Measurements from ENCODE around the gene NOTCH2.
"Not testable (repeated sequence)": the region's sequence is repeated elsewhere in the genome, so short reads cannot be mapped to it uniquely, and the experiment has no call there.

Gene NOTCH2

DNA sequence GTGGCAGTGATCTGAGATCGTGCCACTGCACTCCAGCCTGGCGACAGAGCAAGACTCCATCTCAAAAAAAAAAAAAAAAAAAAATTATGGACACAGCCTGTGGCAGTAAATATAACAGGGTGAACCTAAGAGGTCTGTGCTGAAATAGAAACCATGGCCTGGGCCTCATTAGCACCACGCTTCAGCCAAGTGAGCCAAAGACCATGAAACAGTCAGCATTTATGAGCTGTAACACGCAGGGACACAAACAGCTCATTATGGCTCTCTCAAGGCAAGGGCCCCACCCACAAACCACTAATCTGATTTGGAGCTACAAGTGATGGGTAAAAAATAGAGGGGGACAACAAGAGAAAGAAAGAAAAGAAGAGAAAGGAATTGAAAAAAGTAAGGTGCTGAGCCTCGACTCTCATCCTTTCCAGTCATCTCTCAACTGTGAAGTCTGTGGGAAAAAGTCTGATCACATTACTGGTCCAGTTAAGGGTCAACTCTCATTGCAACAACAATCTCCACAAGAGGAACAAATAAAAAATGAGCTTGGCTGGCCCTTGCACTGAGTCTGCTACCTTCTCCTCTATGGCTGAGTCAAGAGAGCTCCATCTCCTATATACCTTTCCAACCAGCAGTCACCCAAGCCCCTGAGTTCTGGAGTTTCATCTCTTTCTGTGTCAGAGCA lies 93.7 kb downstream of the NOTCH2 start:
- in situ Hi-C loops (cut with HindIII; ENCODE audit: low sequenced_read_pairs) = not testable (repeated sequence)

- in situ Hi-C loops (cut with HindIII; ENCODE audit: low sequenced_read_pairs) = no loop called here
Observed at GRCh38 chr1:119975006-119975405, 94.5 kb downstream of the NOTCH2 start.

DNA sequence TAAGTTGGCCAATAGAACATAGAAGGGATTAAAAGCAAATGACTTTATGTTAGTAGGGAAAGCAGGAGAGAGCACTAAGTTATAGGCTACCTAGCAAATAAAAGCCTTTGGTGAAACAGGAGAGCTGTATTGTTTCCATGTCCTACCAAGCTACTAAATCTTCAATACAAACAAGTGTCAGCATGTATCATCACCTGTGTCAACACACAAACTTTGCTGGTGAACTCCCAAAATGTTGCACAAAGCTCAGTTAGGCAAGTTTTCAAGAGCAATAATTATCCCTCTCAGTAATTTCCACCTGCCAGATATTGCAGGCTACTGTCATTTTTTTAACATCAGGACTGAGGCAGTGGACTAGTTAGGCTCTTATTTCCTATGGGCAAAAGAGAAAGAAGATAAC lies 95.4 kb downstream of the NOTCH2 start:
- in situ Hi-C loops (cut with HindIII; ENCODE audit: low sequenced_read_pairs) = no loop called here

- in situ Hi-C loops (cut with HindIII; ENCODE audit: low sequenced_read_pairs) = no loop called here
Observed at GRCh38 chr1:119971710-119972570, 97.5 kb downstream of the NOTCH2 start.

GRCh38 chr1:119968601-119969000 lies 100.9 kb downstream of the NOTCH2 start:
- in situ Hi-C loops (cut with HindIII; ENCODE audit: low sequenced_read_pairs) = no loop called here

- in situ Hi-C loops (cut with HindIII; ENCODE audit: low sequenced_read_pairs) = no loop called here
Observed at GRCh38 chr1:119968068-119968492, 101.4 kb downstream of the NOTCH2 start.

GRCh38 chr1:119966681-119967080 lies 102.8 kb downstream of the NOTCH2 start:
- in situ Hi-C loops (cut with HindIII; ENCODE audit: low sequenced_read_pairs) = no loop called here

DNA sequence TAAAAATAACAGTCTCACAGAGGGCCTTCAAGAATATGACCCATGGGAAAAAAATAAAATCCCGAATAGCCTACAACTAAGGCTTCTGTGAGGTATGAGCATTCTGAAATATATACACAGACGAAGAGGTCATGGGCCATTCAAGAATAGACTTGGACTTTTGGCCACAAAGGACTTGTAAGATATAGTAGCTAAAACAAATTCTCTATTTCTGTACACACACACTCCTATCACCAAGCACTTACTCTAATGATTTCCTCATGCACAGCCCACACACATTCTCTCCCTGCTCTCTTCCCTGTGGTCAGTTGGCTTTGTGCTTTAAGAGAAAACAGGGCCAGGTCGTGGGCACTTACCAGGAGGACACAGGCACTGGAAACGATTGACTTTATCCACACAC lies 103.4 kb downstream of the NOTCH2 start:
- in situ Hi-C loops (cut with HindIII; ENCODE audit: low sequenced_read_pairs) = no loop called here

- in situ Hi-C loops (cut with HindIII; ENCODE audit: low sequenced_read_pairs) = no loop called here
Observed at GRCh38 chr1:119964673-119965363, 104.6 kb downstream of the NOTCH2 start.

GRCh38 chr1:119962296-119962968 lies 107.0 kb downstream of the NOTCH2 start:
- in situ Hi-C loops (cut with HindIII; ENCODE audit: low sequenced_read_pairs) = no loop called here

DNA sequence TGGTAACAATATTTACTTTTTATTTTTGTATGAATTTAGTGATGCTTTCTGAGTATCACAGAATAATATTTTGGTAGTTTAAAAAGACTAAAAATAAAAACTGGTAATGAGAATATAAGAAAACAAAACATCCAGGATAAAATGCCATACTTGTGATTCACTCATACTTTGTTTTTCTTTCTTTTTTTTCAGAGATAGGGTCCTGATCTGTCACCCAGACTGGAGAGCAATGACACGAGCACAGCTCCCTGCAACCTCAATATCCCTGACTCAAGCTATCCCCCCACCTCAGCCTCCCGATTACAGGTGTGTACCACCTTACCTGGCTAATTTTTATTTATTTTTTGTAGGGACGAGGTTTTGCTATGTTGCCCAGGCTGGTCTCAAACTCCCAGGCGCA lies 109.0 kb downstream of the NOTCH2 start:
- in situ Hi-C loops (cut with HindIII; ENCODE audit: low sequenced_read_pairs) = no loop called here

DNA sequence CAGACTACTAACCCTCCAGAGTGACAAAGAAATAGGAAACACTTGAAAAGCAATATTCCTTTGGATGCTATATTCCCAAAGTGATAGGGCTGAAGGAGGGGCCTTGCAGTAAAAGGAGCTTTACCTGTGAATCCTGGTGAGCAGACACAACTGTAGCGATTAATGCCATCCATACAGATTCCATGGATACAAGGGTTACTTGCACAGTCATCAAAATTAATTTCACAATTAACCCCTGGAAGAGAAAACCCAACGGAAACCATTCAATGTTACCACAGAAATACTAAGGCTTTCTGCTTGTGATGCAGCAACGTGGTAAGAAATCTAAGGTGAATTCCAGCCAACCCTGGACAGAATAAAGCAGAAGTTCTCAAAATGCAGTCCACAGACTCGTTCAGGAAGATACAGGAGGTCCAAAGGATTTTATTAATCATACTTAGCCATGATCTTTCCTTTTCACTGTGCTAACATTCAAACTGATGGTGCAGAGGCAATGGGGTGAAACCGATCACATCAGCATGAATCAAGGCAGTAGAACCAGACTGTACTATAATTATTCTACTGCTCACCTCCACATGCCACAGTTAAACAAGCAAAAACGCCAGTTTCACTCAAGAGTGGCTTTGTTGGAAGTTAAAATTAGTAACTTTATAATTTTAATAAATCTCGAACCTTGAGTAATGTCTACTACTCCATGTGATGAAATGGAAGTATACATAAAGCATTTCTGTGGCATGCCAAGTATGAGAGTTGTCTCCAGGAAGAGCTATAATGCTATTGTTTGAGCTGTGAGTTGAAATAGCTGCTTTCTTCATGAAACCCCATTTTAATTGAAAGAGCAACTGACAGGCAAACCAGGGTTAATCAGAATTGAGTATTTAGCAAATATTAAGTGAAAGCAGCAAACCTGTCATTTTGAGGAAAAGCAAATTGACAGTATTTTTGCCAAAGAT lies 109.9 kb downstream of the NOTCH2 start:
- in situ Hi-C loops (cut with HindIII; ENCODE audit: low sequenced_read_pairs) = no loop called here

GRCh38 chr1:119958223-119958622 lies 111.2 kb downstream of the NOTCH2 start:
- in situ Hi-C loops (cut with HindIII; ENCODE audit: low sequenced_read_pairs) = no loop called here

GRCh38 chr1:119956306-119956705 lies 113.2 kb downstream of the NOTCH2 start:
- in situ Hi-C loops (cut with HindIII; ENCODE audit: low sequenced_read_pairs) = no loop called here

GRCh38 chr1:119954476-119955422 lies 114.7 kb downstream of the NOTCH2 start:
- in situ Hi-C loops (cut with HindIII; ENCODE audit: low sequenced_read_pairs) = no loop called here

GRCh38 chr1:119953266-119953998 lies 116.0 kb downstream of the NOTCH2 start:
- in situ Hi-C loops (cut with HindIII; ENCODE audit: low sequenced_read_pairs) = no loop called here

- in situ Hi-C loops (cut with HindIII; ENCODE audit: low sequenced_read_pairs) = no loop called here
Observed at GRCh38 chr1:119952496-119952895, 117.0 kb downstream of the NOTCH2 start.

All from endothelial cell of hepatic sinusoid (primary cell).